Occipital lobe (tissue), 2 donors: ENCODE results near the gene CHCHD3. TPM values are rescaled to one million over a fixed set of nuclear protein-coding genes. Genes with fewer than 3 reads are reported as not detected.

Source experiments
- DNase-seq: peaks from one replicate; lab custom pipeline; 2025; lab: John Stamatoyannopoulos, UW
- total RNA-seq: library from RNA; depleted of rRNA; stranded (reverse); fragments of >200 nt; gene quantifications from one replicate; pipeline ENCODE4 v1.2.3, GENCODE V29; 2014

The CHCHD3 gene
- total RNA-seq, 1 donor from 2014 or later: 55.1 TPM

- DNase-seq: no peak
These were observed 216.3 kb downstream of the CHCHD3 start for GRCh38 chr7:132865366-132866143.

GRCh38 chr7:132861940-132862554 lies 219.8 kb downstream of the CHCHD3 start:
- no peak for DNase-seq

GRCh38 chr7:132861424-132861823 lies 220.5 kb downstream of the CHCHD3 start:
- DNase-seq: no peak

GRCh38 chr7:132859199-132859598 lies 222.7 kb downstream of the CHCHD3 start:
- no peak for DNase-seq

DNA sequence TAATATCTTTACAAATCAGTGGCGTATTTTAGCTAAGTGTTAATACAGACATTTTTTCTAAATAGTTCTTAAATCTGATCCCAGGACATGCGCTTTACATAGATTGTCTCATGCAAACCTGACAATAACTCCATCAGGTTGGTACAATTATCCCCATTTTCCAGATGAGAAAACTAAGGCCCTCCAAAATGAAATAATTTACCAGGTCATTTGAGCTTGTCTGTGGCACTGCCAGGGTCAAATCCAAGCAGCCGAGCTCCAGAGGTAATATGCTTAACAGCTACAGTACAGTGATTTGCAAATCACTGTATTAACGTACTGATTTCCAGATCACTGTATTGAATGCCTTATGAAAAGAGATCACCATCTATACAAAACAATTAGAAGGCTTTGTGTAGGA lies 223.1 kb downstream of the CHCHD3 start:
- DNase-seq: no peak

GRCh38 chr7:132858251-132858650 lies 223.6 kb downstream of the CHCHD3 start:
- no peak for DNase-seq

DNA sequence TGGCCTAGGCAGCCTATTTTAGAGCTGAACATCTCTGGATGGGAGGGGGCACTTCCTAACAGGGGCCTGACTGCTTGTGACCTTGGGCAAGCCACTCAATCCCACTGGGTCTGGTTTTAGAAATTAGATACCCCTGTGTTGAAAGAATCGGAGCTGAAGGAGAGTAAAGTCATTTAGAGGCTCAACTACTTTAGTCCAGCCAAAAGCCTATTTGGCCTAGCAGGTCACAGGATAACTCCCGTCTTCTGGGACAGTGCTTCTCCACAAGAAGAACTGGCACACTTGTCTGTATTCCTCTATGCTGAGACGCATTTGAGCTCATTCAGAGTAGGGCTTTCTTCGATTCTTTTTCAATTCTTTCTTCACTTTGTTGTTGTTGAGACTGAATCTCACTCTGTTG lies 224.2 kb downstream of the CHCHD3 start:
- no peak for DNase-seq

GRCh38 chr7:132857031-132857430 lies 224.9 kb downstream of the CHCHD3 start:
- no peak for DNase-seq

GRCh38 chr7:132856416-132856815 lies 225.5 kb downstream of the CHCHD3 start:
- DNase-seq: no peak

DNA sequence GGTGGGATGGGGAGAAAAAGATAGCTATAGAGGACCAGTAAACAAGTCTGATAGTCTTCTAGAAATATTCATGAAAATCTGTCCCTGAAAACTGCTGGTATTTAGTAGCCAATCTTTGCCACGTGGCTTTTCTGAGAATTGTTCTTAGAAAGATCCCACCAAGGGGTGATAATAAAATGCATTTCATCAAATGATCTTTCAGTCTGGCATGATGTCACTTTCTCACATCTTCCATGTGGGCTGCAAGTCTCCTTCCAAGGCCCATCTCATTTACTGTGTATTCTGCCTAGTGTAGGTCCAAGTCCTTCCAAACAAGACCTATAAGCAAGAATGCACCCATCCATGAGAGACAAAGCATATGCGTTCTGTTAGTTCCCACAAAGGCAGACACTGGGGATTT lies 226.0 kb downstream of the CHCHD3 start:
- DNase-seq: no peak

DNA sequence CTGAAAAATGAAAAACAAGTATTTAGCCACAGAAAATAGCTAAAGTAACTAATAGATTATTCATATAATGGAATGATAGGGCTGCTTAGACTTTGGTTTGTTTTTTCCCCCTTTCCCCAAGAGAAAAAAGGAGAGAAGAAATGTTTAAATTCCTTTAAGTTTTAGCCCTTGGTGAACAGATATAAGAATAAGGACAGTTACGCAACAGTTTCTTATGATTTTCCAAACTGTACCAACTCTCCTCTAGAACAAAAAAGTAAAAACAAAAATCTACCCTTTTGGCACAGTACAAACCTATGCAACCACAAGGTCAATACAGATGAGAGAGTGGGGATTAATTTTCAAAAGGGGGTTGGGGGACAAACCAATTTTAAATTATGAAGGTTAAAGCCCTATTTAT lies 227.7 kb downstream of the CHCHD3 start:
- no peak for DNase-seq

DNA sequence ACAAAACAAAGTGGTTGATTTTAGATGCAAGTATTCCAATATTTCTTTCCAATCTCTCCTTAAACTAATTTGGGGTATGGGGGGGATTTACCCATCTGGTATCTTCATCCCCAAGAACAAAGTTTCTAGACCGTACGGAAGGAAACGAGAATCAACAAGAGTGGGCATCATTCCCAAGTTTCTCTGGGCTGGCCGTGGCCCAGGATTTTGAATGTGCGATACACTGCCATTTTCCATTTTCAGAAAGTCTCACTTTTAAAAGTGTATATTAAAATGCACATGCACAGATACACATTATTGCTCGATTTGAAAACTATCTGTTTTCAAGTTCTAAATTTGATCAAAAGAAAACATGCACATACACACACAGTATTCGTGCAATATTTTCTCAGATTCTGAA lies 234.5 kb downstream of the CHCHD3 start:
- no peak for DNase-seq

DNA sequence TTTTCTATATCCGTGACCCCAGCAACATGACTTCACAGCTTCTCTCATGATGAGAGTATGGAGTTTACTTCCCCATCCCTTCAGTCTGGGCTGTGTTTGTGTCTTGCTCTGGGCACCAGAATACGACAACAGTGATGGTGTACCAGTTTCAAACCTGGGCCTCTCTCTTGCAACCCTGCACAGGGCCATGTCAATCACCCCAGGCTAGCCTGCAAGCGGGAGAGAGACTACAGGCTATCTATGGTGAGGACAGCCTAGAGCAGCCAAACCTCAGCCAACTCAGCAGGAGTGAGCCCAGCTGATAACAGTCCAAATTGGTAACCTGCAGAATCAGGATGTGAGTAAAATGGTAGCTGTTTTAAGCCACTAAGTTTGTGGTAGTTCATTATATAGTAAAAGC lies 235.8 kb downstream of the CHCHD3 start:
- no peak for DNase-seq

DNA sequence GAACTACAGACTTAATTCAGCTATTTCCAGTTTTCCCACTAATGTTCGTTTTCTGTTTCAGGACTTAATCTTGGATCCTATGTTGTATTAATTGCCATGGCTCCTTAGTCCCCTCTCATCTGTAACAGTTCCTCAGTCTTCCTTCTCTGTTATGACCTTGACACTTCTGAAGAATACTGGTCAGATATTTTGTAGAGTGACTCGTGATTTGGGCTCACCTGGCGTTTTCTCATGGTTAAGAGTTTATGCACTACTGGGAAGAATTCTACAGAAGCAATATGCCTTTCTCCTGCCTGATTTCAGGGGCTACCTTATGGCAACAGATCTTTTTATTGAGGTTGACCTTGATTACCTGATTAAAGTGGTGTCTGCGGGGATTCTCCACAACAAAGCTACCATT lies 239.4 kb downstream of the CHCHD3 start:
- DNase-seq: no peak

DNA sequence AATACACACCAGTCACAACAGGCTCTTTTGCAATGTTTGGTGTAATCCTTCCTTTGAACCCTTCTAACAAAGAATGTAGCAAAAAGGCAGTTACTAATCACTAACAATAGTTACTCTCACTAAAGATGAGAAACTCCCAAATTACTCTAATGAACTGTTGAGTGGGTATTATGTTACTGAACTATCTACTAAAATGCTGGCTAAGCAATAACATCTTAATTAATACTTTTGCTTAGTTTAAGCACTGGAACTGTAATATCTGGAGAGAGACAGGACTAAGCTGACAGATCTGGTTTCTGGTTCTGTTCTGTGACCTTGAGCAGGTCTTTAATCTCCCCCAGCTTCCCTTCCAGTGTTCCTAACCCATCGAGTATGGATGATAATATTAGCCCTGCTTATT lies 241.7 kb downstream of the CHCHD3 start:
- DNase-seq: no peak

DNA sequence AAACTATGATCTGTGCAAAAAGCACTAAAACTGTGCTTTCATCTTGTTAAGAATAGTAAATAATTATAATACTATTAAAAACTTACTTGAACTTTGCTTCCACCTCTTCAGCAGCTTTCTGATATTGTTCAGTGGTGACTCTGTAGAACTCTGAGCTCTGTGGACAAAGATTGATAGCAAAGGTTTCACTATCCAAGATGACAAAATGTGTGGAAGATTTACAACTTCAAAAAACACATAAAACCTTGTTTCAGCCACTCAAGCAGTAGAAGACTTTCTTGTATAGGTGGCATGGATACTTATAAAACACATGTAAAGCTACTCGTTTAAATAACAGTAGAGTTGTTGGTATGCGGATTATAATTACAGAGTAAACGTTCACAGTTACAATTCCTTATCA lies 243.6 kb downstream of the CHCHD3 start:
- no peak for DNase-seq

GRCh38 chr7:132837529-132837928 lies 244.4 kb downstream of the CHCHD3 start:
- no peak for DNase-seq

DNA sequence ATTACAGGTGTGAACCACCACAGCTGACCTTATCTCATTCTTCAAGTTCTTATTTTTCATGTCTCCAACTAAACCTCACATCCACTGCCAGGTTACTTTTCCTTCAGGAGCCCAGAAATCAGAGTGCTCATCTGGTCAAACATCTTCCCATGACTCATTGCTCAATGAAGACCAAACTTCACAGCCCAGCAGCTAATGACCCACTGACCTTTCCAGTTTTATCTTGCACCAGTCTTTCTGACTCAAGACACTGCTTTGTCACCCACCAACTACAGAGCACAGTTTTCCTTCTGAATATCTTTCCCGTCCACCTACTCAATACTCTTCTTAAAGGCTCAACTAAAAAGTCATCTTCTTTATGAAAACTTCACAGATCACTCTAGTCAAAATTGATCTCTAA lies 245.1 kb downstream of the CHCHD3 start:
- no peak for DNase-seq

- DNase-seq: no peak
These were observed 250.9 kb downstream of the CHCHD3 start for GRCh38 chr7:132830941-132831340.

DNA sequence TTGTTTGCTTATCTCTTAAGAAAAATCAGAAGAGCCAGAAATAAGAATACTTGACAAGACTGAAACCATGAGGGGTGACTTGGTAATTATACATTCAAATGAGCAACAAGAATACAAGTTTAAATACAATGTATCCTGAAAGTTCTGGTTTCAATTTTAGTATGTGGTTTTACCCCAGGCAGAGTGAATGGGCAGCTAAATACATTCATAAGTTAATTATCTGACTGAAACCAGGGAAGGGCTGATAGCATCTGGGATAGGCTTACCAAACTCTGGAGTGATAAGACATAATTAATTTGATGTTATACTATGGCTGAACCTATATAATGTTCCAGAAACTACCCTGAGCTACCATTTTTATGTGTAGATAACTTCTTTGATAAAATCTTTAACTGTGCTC lies 253.4 kb downstream of the CHCHD3 start:
- DNase-seq: no peak

DNA sequence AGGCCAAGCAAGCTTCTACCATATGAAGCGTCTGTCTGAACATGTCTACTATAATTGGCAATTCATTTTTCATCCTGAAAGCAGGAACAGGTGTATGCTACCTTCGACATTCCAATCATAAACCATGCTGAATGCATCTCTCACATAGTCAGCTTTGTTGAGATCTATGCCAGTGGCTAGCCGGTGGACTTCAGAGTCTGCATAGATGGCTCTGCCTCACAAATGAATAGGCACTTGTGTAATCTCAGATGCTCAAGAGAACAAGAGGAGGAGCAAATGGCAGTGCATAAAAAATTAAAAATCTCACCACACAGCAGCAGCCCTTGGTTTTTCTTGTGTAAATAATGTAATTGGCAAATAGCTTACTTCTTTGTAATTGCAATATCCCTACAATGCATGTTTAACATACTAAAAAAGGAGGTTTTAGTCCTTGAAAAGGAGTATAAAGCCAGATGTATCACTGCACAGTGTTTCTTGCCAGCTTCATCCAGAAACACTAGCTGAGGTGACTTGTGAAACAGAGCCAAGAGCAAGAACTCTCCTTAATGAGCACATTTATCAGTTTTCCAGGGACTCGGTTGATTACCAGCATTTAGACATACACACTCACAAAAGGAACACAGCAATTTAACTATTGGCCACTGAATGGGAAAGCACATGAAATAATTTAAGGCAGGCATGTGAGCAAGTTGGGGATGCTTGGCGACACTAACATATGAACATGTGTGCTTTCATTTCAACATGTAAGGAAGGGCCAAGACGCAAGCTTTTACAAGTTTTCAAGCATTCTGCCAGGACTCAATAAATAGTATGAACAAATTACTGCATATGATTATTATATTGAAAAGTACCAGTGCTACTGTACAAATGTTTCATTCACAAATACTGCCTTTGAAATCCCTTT lies 255.7 kb downstream of the CHCHD3 start:
- DNase-seq: no peak

DNA sequence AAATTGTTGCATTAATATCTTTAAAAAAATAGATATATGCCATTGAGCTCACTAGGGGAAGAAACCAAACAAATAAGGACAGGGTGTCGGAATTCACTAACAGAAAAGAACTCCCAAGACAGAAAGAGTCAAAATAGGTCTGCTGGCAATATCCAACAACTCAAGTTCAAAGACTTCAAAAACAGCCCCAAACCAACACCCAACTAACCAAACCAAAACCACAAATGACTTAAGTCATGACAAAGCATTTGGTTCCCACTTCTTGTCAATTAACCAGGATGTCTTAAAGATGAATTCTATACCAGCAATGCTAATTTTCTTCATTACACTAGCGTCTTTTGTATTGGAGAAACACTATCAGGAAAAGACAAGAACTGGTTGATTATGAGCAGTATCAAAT lies 256.7 kb downstream of the CHCHD3 start:
- no peak for DNase-seq
